ENCODE results near the gene APOL1.
"Not testable (repeated sequence)": the region's sequence is repeated elsewhere in the genome, so short reads cannot be mapped to it uniquely, and the experiment has no call there.

Gene APOL1, protein sequence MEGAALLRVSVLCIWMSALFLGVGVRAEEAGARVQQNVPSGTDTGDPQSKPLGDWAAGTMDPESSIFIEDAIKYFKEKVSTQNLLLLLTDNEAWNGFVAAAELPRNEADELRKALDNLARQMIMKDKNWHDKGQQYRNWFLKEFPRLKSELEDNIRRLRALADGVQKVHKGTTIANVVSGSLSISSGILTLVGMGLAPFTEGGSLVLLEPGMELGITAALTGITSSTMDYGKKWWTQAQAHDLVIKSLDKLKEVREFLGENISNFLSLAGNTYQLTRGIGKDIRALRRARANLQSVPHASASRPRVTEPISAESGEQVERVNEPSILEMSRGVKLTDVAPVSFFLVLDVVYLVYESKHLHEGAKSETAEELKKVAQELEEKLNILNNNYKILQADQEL

DNA sequence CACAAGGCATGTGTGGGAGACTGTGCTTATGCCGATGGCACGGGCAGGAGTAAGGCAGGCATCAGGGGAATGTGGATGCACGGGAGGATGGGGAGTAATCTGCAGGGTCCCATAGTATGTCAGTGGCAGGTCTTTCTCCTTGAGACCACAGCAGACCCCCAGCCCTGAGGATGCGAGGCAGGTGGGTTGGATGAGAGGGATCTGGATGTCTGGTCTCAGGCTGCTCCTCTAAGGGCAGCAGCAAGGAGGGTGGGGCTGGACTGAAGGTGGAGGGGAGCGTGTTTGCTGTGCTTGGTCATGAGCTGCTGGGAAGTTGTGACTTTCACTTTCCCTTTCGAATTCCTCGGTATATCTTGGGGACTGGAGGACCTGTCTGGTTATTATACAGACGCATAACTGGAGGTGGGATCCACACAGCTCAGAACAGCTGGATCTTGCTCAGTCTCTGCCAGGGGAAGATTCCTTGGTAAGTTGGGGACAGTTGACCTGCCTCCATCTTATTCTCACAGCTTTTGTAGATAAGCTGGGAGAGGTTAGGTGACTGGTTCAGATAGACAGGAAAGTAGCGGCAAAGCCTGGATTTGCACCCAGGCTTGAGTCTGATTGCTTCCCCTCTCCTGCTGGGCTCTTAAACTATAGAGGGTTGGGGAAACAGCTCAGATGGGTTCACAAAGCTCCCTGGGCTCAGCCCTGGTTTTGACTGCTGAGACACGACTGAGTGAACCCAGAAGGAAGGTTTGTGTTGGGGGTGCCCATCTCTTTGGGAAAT, at the start of gene APOL1:
APOL1 (plus strand) TSS at position 380 of the 769 bp plus-strand sequence. CDS start 1,823 bp downstream, outside the sequence.
- DNase-seq = peak; percentile 60 to 81

GRCh38 chr22:36203441-36203840, 49.5 kb upstream of the APOL1 start:
- DNase-seq = not testable (repeated sequence)

DNA sequence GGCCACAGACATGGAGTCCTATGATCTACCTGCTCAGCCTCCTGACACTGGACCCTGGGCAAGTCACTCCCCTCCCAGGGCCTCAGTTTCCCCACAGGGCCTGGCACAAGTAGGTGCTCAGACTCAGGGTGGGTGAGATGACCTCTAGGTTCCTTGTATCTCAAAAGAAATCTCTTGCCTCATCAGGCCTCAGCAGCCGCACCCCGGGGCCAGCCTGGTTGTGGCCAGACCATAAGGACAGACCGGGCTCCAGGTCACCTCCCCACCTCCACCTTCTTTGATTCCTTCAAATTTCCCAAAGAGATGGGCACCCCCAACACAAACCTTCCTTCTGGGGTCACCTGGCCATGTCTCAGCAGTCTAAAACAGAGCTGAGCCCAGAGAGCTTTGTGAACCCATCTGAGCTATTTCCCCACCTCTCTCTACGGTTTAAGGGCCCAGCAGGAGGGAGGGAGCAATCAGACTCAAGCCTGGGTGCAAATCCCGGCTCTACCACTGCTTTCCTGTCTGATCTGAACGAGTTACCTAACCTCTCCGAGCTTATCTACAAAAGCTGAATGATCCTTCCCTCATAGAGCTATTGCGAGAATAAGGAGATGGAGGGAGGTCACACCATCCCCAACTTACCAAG, 48.8 kb upstream of the APOL1 start:
- no peak for DNase-seq

- no peak for DNase-seq
Observed at GRCh38 chr22:36204632-36205015, 48.3 kb upstream of the APOL1 start.

DNA sequence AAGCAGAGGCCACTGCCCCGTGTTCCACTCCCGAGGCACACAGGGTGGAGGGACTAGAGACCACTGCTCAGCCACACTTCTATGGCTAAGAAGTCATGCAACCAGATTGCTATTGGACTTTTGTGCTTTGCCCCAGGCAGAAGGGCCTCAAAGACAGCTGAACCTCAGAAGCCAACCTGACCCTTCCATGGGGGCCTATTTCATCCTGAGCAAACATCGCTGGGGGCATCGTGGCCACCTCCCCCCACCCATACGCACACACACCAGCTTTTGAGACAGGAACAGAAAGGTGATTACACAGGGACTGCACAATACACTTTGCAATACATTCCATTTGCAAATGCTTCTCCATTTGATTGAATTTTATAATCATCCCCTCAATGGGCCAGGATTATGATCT, 47.4 kb upstream of the APOL1 start:
- DNase-seq = not testable (repeated sequence)

- DNase-seq = no peak
Observed at GRCh38 chr22:36206255-36206654, 46.7 kb upstream of the APOL1 start.

DNA sequence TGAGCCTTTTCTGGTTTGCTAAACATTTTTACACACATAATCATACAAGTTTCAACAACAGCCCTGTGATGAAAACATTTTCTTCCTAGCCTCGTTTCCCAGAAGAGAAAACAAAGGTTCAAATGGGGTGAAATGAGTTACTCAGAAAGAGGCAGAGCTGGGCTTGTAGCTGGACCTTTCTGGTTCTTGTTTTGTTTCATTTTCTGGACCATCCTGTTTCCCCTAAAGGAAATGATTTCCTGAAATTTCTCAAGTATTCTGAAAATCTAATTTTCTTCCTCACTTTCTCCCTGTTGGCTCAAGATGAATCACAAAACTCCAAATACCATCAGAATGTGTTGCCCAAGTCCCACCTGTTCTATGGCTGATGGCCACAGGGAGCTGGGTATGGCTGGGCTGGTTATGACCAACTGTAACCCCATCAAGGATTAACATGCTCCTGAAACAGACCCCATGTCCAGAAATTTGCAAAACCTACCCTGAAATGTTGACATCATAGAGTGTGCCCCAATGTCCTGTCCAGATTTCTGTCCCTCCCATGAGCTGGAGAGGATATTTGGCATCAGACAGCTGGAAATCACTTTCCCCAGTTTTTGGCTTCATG, 44.7 kb upstream of the APOL1 start:
- no peak for DNase-seq

GRCh38 chr22:36208914-36209313, 44.0 kb upstream of the APOL1 start:
- no peak for DNase-seq

GRCh38 chr22:36209488-36209908, 43.4 kb upstream of the APOL1 start:
- not testable (repeated sequence) for DNase-seq

DNA sequence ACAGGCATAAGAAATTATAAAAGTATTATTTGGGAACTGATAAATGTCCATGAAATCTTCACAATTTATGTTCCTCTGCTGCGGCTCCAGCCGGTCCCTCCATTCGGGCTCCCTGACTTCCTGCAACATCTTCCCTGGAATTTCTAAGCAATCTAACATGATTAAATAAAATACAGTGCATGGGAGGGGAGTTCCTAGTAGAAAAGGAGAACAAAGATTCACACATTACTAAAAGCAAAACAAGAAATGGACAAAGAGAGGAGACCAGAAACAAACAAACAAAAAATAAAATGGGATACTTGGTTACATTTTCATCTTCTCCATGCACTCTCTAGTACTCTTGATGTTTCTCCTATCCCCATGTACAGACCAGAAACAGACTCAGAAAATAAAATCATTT, 42.7 kb upstream of the APOL1 start:
- DNase-seq = no peak

- DNase-seq = peak in 1 of 2 donors; percentile 25
Observed at GRCh38 chr22:36211237-36211861, 41.6 kb upstream of the APOL1 start.

DNA sequence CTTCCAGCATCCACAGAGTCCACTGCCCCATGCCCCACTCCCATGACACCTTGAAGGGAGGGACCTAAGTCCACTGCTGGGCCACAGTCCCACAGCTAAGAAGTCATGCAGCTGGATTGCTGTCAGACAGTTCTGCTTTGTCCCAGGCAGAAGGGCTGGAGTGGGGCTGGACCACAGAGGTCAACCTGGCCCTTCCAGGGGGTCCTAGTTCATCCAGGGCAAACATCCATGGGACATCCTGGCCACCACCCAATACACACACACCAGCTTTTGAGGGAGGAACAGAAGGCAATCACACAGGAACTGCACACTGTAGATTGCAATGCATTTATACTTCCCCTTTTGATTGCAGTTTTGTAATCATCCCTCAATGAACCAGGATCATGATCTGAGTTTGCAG, 40.0 kb upstream of the APOL1 start:
- no peak for DNase-seq

DNA sequence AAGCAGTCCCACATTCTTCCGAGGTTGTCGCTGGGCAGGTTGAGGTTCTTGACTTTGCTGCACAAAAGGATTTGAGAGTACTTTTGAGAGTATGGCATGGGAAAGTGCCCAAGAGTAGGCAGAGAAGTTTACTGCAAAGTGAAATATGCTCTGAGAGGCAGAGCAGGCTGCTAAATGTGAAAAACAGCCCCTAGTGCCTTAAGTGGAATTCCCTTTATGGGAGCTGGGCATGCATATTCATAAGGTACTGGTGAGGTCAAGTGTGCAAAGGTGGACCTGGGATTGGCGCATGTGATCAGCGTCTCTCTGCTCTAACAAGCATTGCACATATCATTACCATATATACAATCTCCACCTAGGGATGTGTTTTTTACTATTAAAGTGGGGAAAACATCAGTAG, 39.3 kb upstream of the APOL1 start:
- DNase-seq = no peak

DNA sequence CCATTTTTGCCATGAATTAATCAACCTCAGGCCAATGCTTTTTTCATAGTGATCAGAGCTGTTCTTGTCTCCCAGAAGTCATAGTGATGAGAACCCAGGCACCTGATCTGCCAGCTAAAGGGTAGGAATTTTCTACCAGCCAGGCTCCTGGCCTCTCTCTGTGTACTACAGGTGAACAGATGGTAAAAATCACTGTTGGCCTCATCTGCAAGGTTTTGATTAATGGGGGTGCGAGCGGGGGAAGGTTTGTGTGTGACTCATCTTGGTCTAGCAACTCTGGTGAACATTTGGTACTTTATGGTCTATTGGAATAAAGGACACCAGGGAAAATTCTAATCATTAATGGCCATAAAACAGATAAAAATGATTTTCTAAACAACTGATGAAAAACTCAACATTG, 37.0 kb upstream of the APOL1 start:
- DNase-seq = no peak

DNA sequence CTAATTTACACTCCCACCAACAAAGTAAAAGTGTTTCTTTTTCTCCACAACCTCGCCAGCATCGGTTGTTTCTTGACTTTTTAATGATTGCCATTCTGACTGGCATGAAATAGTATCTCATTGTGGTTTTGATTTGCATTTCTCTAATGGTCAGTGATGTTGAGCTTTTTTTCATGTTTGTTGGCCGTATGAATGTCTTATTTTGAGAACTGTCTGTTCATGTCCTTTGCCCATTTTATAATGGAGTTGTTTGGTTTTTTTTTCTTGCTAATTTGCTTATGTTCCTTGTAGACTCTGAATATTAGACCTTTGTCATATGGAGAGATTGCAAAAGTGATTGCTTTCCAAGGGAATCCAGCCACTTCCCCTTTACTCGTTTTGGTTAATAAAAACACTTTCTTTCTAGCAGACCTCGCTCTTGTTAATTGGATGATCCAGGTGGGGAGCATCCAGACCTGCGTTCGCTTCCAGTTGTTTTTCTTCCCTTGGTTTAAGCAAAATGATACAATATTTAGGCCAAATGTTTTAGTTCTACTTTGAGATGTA, 34.2 kb upstream of the APOL1 start:
- DNase-seq = no peak

GRCh38 chr22:36220451-36220921, 32.4 kb upstream of the APOL1 start:
- DNase-seq = no peak

DNA sequence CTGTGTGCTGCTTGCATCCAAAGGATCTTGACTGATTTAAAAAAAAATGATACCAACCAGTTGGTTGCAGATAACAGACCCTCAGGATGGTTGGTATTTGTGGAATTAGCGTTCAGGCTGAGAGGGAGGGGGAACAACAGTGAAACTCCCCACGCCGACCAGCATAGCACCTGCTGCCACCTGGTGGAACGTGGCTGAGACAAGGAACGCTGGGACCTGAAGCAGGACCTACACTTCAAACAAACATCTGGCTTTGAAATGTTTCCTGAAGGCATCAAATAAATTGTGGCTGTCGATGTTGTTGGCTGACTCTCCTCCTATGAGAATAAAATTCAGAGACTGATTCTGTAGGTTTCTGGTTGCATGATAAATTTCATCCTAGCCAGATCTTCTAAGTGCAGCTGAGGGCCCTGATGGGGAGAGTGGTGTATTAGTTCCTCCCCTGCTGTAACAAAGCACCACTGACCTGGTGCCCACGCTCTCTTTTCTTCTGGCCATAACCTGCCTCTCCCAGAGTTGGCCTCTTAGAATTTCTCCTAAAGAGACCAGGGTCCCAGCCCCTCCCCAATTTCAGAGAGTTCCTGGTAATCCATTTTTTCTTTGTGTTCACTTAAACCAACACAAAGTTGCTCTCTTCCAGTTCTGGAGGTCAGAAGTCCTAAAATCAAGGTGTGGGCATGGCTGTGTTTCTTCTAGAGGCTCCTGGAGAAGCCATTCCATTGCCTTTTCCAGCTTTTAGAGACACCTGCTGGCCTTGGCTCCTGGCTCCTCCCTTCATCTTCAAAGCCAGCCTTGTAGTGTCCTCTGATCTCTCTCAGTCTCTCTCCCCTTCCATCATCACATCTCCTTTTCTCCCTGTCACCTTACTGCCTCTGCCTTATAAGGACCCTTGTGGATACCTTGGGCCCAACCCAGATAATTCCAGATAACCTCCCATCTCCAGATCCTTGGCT, 30.9 kb upstream of the APOL1 start:
- DNase-seq = peak; percentile 46 to 48

GRCh38 chr22:36222887-36223450, 30.0 kb upstream of the APOL1 start:
- no peak for DNase-seq

DNA sequence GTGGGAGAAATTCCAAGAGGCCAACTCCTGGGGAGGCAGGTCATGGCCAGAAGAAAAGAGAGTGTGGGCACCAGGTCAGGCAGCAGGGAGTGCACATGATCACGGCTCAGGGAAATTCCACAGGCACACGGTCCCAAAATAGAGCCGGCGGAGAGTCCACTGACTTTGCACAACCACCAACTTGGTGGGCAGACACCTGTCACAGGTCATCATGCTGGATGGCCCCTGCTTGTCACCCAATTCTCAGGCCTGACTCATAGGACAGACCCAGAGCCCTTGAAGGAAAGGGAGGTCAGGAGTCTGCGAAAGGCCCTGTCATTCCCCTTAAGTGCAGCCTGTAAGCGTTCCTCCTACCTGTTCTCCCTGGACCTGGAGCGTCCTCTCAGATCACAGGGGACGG, 29.4 kb upstream of the APOL1 start:
- DNase-seq = no peak

DNA sequence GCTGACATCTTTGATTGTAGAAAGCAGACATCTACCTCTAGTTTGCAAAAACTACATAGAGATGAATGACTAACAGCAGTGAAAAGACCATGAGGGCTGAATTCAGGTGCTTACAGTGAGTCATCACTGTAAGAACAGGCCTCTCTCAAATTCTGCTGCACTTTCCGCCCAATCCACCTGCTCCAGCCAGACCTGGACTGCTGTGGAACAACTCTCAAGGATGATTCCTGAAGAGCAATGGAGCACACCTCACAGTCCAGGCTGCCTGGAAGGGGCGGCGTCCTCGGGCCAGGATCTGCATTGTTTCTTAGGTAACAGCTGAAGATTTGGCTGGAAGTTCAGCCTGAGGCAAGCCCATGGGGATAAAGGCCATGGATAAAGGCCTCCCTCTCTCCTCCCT, 28.7 kb upstream of the APOL1 start:
- DNase-seq = no peak

All from CD4-positive, alpha-beta T cell treated with Interleukin-4 for 1 hour (primary cell).